Measurements from ENCODE around the gene SIN3B.

Gene SIN3B

DNA sequence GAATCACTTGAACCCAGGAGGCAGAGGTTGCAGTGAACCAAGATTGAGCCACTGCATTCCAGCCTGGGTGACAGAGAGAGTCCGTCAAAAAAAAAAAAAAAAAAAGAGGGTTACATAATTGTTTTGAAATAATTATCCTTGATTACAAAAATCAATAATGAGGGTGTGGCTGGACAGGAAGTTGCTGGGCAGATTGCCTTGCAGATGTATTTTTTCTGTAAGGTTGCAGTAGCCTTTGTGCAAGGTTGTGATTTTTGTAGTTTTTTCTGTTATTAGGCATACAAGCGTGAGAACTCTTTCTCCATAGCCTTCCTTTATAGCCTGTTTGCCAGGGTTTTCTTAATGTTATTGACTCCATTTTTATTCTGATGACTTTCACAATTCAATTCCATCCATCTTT lies 40.7 kb upstream of the SIN3B start:
- H3F3A ChIP-seq (ENCODE audit: insufficient read depth), result no peaks in the 10 kb centered on the region
- no peaks in the 10 kb centered on the region for H4K20me1 ChIP-seq (ENCODE audit: low read depth, low read length)
- no peak overlapping the region for H3K4me2 ChIP-seq (ENCODE audit: low read depth, low read length, poor library complexity, severe bottlenecking)
- H3K27ac ChIP-seq (ENCODE audit: low read depth, low read length), result no peak overlapping the region
- H3K9me2 ChIP-seq (replicated peaks; ENCODE audit: insufficient read depth, low read length), result no peaks in the 10 kb centered on the region
- no peak overlapping the region for H3K9ac ChIP-seq (ENCODE audit: low read length)
- H3K4me3 ChIP-seq (ENCODE audit: insufficient read depth, low read length, poor library complexity, severe bottlenecking), result no peak overlapping the region
- H3K9me3 ChIP-seq (ENCODE audit: insufficient read depth, low read length), result peaks cover 14% of the 10 kb centered on the region; the same call in 1 of the 2 replicates
- TF ChIP-seq EZH2phosphoT487 (conservative IDR thresholded peaks at IDR 0.05; ENCODE audit: low read length) (no peak), CTCF (IDR thresholded peaks at IDR 0.05; ENCODE audit: insufficient read depth, low read length, poor library complexity, severe bottlenecking) (no peak)
- H3K79me2 ChIP-seq (ENCODE audit: insufficient read depth, low read length), result no peaks in the 10 kb centered on the region
- H3K36me3 ChIP-seq (ENCODE audit: low read length), result peaks cover 5% of the 10 kb centered on the region; the same call in 1 of the 2 replicates
- no peaks in the 10 kb centered on the region for H3K27me3 ChIP-seq (ENCODE audit: low read length)
- H2AFZ ChIP-seq (ENCODE audit: low read depth, low read length, severe bottlenecking), result no peak overlapping the region

DNA sequence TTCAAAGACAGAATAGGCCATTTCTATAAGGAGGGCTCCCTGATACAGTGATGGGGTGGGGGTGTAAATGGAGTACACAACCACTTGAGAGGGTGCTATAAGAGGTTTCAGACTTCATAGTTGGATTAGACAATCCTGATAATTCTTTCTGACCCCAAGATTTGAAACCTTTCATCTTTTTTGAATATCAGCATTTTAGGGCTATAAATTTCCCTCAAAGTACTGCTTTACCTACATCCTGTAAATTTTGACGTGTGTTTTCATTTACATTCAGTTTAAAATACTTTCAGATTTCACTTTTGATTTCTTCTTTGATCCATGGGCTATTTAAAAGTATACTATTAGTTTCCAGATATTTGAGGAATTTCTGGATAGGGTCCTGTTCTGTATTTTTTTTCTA lies 40.0 kb upstream of the SIN3B start:
- H4K20me1 ChIP-seq (ENCODE audit: low read depth, low read length), result no peaks in the 10 kb centered on the region
- H3K27me3 ChIP-seq (ENCODE audit: low read length), result no peaks in the 10 kb centered on the region
- no peak overlapping the region for H3K4me3 ChIP-seq (ENCODE audit: insufficient read depth, low read length, poor library complexity, severe bottlenecking)
- TF ChIP-seq CTCF (IDR thresholded peaks at IDR 0.05; ENCODE audit: insufficient read depth, low read length, poor library complexity, severe bottlenecking) (no peak), EZH2phosphoT487 (conservative IDR thresholded peaks at IDR 0.05; ENCODE audit: low read length) (no peak)
- no peaks in the 10 kb centered on the region for H3K9me2 ChIP-seq (replicated peaks; ENCODE audit: insufficient read depth, low read length)
- no peak overlapping the region for H3K4me2 ChIP-seq (ENCODE audit: low read depth, low read length, poor library complexity, severe bottlenecking)
- H3K9me3 ChIP-seq (ENCODE audit: insufficient read depth, low read length), result peaks cover 14% of the 10 kb centered on the region; the same call in 1 of the 2 replicates
- H3K36me3 ChIP-seq (ENCODE audit: low read length), result peaks cover 5% of the 10 kb centered on the region; the same call in 1 of the 2 replicates
- no peaks in the 10 kb centered on the region for H3F3A ChIP-seq (ENCODE audit: insufficient read depth)
- H3K9ac ChIP-seq (ENCODE audit: low read length), result no peak overlapping the region
- H3K79me2 ChIP-seq (ENCODE audit: insufficient read depth, low read length), result no peaks in the 10 kb centered on the region
- no peak overlapping the region for H2AFZ ChIP-seq (ENCODE audit: low read depth, low read length, severe bottlenecking)
- H3K27ac ChIP-seq (ENCODE audit: low read depth, low read length), result no peak overlapping the region

DNA sequence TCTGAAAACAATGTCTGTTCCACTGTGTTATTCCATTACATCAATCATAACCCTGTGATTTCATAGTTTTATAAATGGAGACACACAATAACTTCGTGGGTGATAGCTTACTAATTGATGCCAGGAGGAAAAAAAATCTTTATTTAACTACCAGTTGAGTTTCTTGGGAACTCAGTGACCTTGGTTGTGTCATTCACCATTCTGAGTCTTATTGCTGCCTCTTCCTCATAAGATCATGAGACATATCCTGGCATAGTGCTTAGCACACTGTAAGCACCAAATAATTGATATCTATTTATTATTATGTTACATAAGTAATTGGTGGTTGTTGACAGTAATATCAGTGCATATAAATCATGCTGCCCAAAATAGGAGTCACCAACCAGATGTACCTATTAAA lies 39.1 kb upstream of the SIN3B start:
- Histone ChIP-seq H3K27ac (ENCODE audit: low read depth, low read length) (no peak overlapping the region), H3K4me2 (ENCODE audit: low read depth, low read length, poor library complexity, severe bottlenecking) (no peak overlapping the region), H2AFZ (ENCODE audit: low read depth, low read length, severe bottlenecking) (no peak overlapping the region), H3K79me2 (ENCODE audit: insufficient read depth, low read length) (no peaks in the 10 kb centered on the region), H3K4me3 (ENCODE audit: insufficient read depth, low read length, poor library complexity, severe bottlenecking) (no peak overlapping the region), H3K9me3 (ENCODE audit: insufficient read depth, low read length) (peaks cover 15% of the 10 kb centered on the region; the same call in 1 of the 2 replicates), H3K27me3 (ENCODE audit: low read length) (no peaks in the 10 kb centered on the region), H3F3A (ENCODE audit: insufficient read depth) (no peaks in the 10 kb centered on the region), H3K9me2 (replicated peaks; ENCODE audit: insufficient read depth, low read length) (no peaks in the 10 kb centered on the region), H3K36me3 (ENCODE audit: low read length) (peaks cover 5% of the 10 kb centered on the region; the same call in 1 of the 2 replicates), H3K9ac (ENCODE audit: low read length) (no peak overlapping the region), H4K20me1 (ENCODE audit: low read depth, low read length) (no peaks in the 10 kb centered on the region)
- TF ChIP-seq CTCF (IDR thresholded peaks at IDR 0.05; ENCODE audit: insufficient read depth, low read length, poor library complexity, severe bottlenecking) (no peak), EZH2phosphoT487 (conservative IDR thresholded peaks at IDR 0.05; ENCODE audit: low read length) (no peak)

Data from SU-DHL-6 (cell line).